HepG2 (cell line): ENCODE measurements around the gene ARHGAP26.

Experiments
- CC2D1A ChIP-seq: sonication (generic); formaldehyde crosslinking; IDR thresholded peaks from 2 replicates; pipeline ENCODE4 v1.8.1; 2023; ENCODE audit warnings: mild to moderate bottlenecking, missing genetic modification reagents
- GABPA ChIP-seq, 2 experiments: IDR thresholded peaks; 2 replicates each; pipeline ENCODE4 v1.6.1; 2011 to 2016; ENCODE audit warnings: low read depth in 2 of 2, low read length in 1 of 2, missing biosample characterization in 1 of 2, missing genetic modification characterization in 1 of 2
- HNRNPLL ChIP-seq: fragments of 200-400 bp; formaldehyde crosslinking; IDR thresholded peaks from 2 replicates; pipeline ENCODE4 v1.6.1; 2017; ENCODE audit warnings: mild to moderate bottlenecking, low read depth, low read length; ENCODE audit not compliant: poor library complexity, severe bottlenecking
- MAF1 ChIP-seq: sonication (generic); formaldehyde crosslinking; IDR thresholded peaks from 2 replicates; pipeline ENCODE4 v1.5.0; 2020; ENCODE audit warnings: missing genetic modification reagents, borderline replicate concordance
- MAZ ChIP-seq, 2 experiments: sonication (generic) in 1 of 2; formaldehyde crosslinking in 1 of 2; IDR thresholded peaks; 2 replicates each; pipeline versions ENCODE4 v1.5.0 to v1.6.1; 2012 to 2020; ENCODE audit warnings: low read depth in 2 of 2, mild to moderate bottlenecking in 2 of 2, borderline replicate concordance in 1 of 2, improper control_type of control experiment in 1 of 2, low read length in 1 of 2, missing genetic modification reagents in 1 of 2, moderate library complexity in 1 of 2
- ZKSCAN1 ChIP-seq: fragments of 150-350 bp; IDR thresholded peaks from 2 replicates; pipeline ENCODE4 v1.6.1; 2014; ENCODE audit warnings: low read length
- TF ChIP-seq, protein P1 (sequence below): sonication (generic); formaldehyde crosslinking; IDR thresholded peaks from 2 replicates; pipeline ENCODE4 v1.5.0; 2020; ENCODE audit warnings: mild to moderate bottlenecking, missing genetic modification reagents, moderate library complexity
- TF ChIP-seq, protein P2 (sequence below): sonication (generic); formaldehyde crosslinking; IDR thresholded peaks from 2 replicates; pipeline ENCODE4 v1.4.0; 2020; ENCODE audit warnings: missing genetic modification reagents, borderline replicate concordance
- TF ChIP-seq, protein P3 (sequence below), 2 experiments: sonication (generic) in 1 of 2; formaldehyde crosslinking in 1 of 2; IDR thresholded peaks; 2 replicates each; pipeline versions ENCODE4 v1.5.1 to v1.6.1; 2011 to 2020; ENCODE audit warnings: borderline replicate concordance in 1 of 2, low read depth in 1 of 2, low read length in 1 of 2, mild to moderate bottlenecking in 1 of 2, missing genetic modification reagents in 1 of 2, moderate library complexity in 1 of 2
- TF ChIP-seq, protein P4 (sequence below): sonication (generic); formaldehyde crosslinking; IDR thresholded peaks from 2 replicates; pipeline ENCODE4 v1.5.0; 2020; ENCODE audit warnings: mild to moderate bottlenecking, missing genetic modification reagents

DNA sequence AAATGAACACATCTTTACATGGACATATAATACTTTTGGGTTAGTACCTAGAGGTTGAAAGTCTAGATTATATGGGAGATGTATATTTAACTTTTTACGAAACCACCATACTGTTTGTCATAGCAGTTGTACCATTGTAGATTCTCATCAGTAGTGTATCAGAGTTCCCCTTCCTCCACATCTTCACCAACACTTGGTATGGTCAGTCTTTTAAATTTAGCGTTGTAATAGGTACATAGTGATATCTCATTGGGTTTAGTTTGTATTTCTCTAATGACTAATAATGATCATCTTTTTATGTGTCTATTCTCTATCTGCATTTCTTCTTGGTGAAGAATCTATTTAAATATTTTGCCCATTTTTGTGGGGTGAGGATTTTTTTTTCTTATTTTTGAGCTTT, 495.8 kb downstream of the ARHGAP26 start:
- TF ChIP-seq MAZ (IDR thresholded peaks at IDR 0.05; ENCODE audit: borderline replicate concordance, low read depth, low read length) (no peak), MAZ (CRISPR knock-in tag; IDR thresholded peaks at IDR 0.05; ENCODE audit: low read depth) (no peak), CC2D1A (no peak), HNRNPLL (no peak), GABPA (IDR thresholded peaks at IDR 0.05; ENCODE audit: low read depth, low read length) (no peak), GABPA (CRISPR knock-in tag; IDR thresholded peaks at IDR 0.05; ENCODE audit: low read depth) (no peak), ZKSCAN1 (no peak), MAF1 (no peak)
- TF ChIP-seq, protein P1, sequence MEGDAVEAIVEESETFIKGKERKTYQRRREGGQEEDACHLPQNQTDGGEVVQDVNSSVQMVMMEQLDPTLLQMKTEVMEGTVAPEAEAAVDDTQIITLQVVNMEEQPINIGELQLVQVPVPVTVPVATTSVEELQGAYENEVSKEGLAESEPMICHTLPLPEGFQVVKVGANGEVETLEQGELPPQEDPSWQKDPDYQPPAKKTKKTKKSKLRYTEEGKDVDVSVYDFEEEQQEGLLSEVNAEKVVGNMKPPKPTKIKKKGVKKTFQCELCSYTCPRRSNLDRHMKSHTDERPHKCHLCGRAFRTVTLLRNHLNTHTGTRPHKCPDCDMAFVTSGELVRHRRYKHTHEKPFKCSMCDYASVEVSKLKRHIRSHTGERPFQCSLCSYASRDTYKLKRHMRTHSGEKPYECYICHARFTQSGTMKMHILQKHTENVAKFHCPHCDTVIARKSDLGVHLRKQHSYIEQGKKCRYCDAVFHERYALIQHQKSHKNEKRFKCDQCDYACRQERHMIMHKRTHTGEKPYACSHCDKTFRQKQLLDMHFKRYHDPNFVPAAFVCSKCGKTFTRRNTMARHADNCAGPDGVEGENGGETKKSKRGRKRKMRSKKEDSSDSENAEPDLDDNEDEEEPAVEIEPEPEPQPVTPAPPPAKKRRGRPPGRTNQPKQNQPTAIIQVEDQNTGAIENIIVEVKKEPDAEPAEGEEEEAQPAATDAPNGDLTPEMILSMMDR (CRISPR knock-in tag), result no peak
- TF ChIP-seq, protein P2, sequence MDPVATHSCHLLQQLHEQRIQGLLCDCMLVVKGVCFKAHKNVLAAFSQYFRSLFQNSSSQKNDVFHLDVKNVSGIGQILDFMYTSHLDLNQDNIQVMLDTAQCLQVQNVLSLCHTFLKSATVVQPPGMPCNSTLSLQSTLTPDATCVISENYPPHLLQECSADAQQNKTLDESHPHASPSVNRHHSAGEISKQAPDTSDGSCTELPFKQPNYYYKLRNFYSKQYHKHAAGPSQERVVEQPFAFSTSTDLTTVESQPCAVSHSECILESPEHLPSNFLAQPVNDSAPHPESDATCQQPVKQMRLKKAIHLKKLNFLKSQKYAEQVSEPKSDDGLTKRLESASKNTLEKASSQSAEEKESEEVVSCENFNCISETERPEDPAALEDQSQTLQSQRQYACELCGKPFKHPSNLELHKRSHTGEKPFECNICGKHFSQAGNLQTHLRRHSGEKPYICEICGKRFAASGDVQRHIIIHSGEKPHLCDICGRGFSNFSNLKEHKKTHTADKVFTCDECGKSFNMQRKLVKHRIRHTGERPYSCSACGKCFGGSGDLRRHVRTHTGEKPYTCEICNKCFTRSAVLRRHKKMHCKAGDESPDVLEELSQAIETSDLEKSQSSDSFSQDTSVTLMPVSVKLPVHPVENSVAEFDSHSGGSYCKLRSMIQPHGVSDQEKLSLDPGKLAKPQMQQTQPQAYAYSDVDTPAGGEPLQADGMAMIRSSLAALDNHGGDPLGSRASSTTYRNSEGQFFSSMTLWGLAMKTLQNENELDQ, result no peak
- TF ChIP-seq, protein P3, sequence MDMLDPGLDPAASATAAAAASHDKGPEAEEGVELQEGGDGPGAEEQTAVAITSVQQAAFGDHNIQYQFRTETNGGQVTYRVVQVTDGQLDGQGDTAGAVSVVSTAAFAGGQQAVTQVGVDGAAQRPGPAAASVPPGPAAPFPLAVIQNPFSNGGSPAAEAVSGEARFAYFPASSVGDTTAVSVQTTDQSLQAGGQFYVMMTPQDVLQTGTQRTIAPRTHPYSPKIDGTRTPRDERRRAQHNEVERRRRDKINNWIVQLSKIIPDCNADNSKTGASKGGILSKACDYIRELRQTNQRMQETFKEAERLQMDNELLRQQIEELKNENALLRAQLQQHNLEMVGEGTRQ (IDR thresholded peaks at IDR 0.05; ENCODE audit: low read depth, low read length), result no peak
- TF ChIP-seq, protein P3 (CRISPR knock-in tag; IDR thresholded peaks at IDR 0.05; ENCODE audit: borderline replicate concordance), result no peak
- TF ChIP-seq, protein P4, sequence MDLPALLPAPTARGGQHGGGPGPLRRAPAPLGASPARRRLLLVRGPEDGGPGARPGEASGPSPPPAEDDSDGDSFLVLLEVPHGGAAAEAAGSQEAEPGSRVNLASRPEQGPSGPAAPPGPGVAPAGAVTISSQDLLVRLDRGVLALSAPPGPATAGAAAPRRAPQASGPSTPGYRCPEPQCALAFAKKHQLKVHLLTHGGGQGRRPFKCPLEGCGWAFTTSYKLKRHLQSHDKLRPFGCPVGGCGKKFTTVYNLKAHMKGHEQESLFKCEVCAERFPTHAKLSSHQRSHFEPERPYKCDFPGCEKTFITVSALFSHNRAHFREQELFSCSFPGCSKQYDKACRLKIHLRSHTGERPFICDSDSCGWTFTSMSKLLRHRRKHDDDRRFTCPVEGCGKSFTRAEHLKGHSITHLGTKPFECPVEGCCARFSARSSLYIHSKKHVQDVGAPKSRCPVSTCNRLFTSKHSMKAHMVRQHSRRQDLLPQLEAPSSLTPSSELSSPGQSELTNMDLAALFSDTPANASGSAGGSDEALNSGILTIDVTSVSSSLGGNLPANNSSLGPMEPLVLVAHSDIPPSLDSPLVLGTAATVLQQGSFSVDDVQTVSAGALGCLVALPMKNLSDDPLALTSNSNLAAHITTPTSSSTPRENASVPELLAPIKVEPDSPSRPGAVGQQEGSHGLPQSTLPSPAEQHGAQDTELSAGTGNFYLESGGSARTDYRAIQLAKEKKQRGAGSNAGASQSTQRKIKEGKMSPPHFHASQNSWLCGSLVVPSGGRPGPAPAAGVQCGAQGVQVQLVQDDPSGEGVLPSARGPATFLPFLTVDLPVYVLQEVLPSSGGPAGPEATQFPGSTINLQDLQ (CRISPR knock-in tag), result no peak
